GM12874 (cell line): ENCODE data around the gene NSRP1.

Experiments
- CTCF ChIP-seq: IDR thresholded peaks from 2 replicates; pipeline ENCODE4 v1.5.1; 2011; ENCODE audit warnings: low read depth, mild to moderate bottlenecking, control low read depth, low read length, moderate library complexity; ENCODE audit not compliant: insufficient read depth

The NSRP1 gene

DNA sequence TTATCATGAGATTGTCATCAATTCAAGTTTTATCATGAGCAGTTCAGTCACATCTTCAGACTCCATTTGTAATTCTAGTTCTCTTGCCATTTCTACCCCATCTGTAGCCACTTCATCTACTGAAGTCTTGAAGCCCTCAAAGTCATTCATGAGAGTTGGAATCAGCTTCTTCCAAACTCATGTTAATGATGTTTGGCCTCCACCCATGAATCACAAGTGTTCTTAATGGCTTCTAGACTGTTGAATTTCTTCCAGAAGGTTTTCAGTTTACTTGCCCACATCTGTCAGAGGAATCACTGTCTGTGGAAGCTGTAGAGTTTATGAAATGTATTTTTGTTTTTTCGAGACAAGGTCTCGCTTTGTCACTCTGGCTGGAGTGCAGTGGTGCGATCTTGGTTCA, 16.0 kb downstream of the NSRP1 start:
- no peak for TF ChIP-seq CTCF

GRCh38 chr17:30133197-30133596, 16.6 kb downstream of the NSRP1 start:
- TF ChIP-seq CTCF: no peak

- TF ChIP-seq CTCF: no peak
Measured at GRCh38 chr17:30134551-30134950, 17.9 kb downstream of the NSRP1 start.

DNA sequence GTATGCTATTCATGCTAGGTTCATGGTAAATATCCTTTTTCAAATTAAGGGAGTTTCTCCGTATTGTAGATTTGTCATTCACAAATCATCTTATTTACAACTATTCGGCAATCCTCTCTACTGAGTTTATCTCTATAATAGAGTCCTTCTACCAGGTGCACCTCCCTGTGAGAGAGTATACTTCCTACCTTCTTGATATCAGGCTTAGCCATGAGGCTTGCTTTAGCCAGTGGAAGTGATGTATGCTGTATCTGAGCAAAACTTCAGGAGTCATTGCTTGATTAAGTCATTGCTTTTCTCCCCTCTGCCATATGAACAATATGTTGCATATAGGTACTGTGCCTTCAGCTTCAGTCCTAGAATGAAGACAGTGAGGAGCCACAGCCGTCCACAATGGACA, 20.5 kb downstream of the NSRP1 start:
- no peak for TF ChIP-seq CTCF

GRCh38 chr17:30148376-30148775, 31.8 kb downstream of the NSRP1 start:
- no peak for TF ChIP-seq CTCF

DNA sequence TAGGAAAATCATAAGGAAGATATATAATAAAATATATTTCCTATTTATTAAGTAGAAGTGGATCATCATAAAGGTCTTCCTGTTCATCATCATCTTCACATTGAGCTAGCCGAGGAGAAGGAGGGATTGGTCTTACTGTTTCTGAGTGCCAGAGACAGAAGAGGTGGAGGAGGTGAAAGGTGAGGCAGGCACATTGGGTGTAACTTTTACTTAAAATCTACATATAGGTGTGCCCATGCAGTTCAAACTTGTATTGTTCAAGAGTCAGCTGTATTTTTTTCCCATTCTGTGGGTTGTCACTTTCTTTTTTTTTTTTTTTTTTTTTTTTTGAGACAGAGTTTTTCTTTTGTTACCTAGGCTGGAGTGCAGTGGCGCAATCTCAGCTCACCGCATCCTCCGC, 34.9 kb downstream of the NSRP1 start:
- no peak for TF ChIP-seq CTCF

DNA sequence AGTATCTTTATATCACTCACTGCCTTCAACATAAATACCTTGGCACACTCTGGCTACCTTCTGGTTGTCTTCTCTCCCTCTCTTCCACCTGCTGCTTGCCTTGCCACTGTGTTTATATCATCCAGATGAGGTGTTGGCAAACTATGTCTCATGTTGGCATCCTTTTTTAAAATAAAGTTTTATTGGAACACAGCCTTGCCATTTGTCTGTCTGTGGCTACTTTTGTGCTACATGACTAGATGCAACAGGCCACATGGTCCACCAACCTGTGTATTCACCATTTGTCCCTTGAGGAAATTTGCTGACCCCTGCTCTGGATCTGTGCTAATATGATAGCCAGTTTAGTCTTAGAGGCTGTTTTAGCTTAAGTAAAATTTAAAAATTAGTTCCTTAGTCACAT, 36.8 kb downstream of the NSRP1 start:
- no peak for TF ChIP-seq CTCF

GRCh38 chr17:30155389-30155788, 38.8 kb downstream of the NSRP1 start:
- TF ChIP-seq CTCF: no peak
